Keratinocyte (primary cell): Measurements from ENCODE around the gene ACAP3. TPM values are rescaled to one million over a fixed set of nuclear protein-coding genes. Genes with fewer than 3 reads are reported as not detected.

Experiments used
- DNase-seq: peaks from one replicate; pipeline ENCODE4 v3.0.0-alpha.2; 2011; ENCODE audit warnings: low read depth, missing footprints, low spot score
- FAIRE-seq: peaks from 2 replicates; lab custom pipeline; 2011; peaks lifted over from hg19 to GRCh38; lab: Jason Lieb, UNC
- H2AFZ ChIP-seq: 2 replicates; pipeline ENCODE4 v1.6.0; 2012; ENCODE audit warnings: low read length, control low read depth, inconsistent platforms; ENCODE audit not compliant: control insufficient read depth
- H3K27ac ChIP-seq: 2 replicates; pipeline ENCODE4 v1.5.1; 2011; ENCODE audit warnings: low read length; ENCODE audit not compliant: control insufficient read depth, insufficient read depth
- H3K27me3 ChIP-seq: 3 replicates; pipeline ENCODE4 v1.6.0; 2011; ENCODE audit warnings: low read length; ENCODE audit not compliant: control insufficient read depth, insufficient read depth; ENCODE audit errors: extremely low read depth
- H3K36me3 ChIP-seq, 2 experiments: 2 replicates in 1 of 2; 3 replicates in 1 of 2; pipeline ENCODE4 v1.5.1; 2011; ENCODE audit warnings: low read length in 2 of 2, mild to moderate bottlenecking in 1 of 2; ENCODE audit not compliant: control insufficient read depth in 2 of 2, insufficient read depth in 2 of 2; ENCODE audit errors: extremely low read depth in 1 of 2
- H3K4me1 ChIP-seq: 3 replicates; pipeline ENCODE4 v1.5.1; 2011; ENCODE audit warnings: low read length; ENCODE audit not compliant: control insufficient read depth, insufficient read depth; ENCODE audit errors: extremely low read depth
- H3K4me2 ChIP-seq: 3 replicates; pipeline ENCODE4 v1.6.0; 2011; ENCODE audit warnings: low read depth, low read length; ENCODE audit not compliant: control insufficient read depth, insufficient read depth; ENCODE audit errors: extremely low read depth
- H3K4me3 ChIP-seq, 3 experiments: fragments of 200-600 bp in 1 of 3; sonication (generic) in 1 of 3; 2 replicates in 2 of 3; 3 replicates in 1 of 3; pipeline ENCODE4 v1.5.1; 2011 to 2016; ENCODE audit warnings: low read length in 3 of 3, mild to moderate bottlenecking in 3 of 3, control low read depth in 2 of 3, inconsistent platforms in 1 of 3, low read depth in 1 of 3, mixed read lengths in 1 of 3, mixed run types in 1 of 3, moderate library complexity in 1 of 3; ENCODE audit not compliant: control insufficient read depth in 2 of 3, insufficient read depth in 2 of 3; ENCODE audit errors: extremely low read depth in 1 of 3
- H3K79me2 ChIP-seq: 2 replicates; pipeline ENCODE4 v1.6.0; 2012; ENCODE audit warnings: low read length; ENCODE audit not compliant: control insufficient read depth, insufficient read depth
- H3K9ac ChIP-seq: 3 replicates; pipeline ENCODE4 v1.6.0; 2011; ENCODE audit warnings: low read length; ENCODE audit not compliant: control insufficient read depth, insufficient read depth; ENCODE audit errors: extremely low read depth
- H3K9me1 ChIP-seq: 3 replicates; pipeline ENCODE4 v1.6.0; 2011; ENCODE audit warnings: low read length; ENCODE audit not compliant: control insufficient read depth, insufficient read depth; ENCODE audit errors: extremely low read depth
- H3K9me3 ChIP-seq: 2 replicates; pipeline ENCODE4 v1.5.1; 2012; ENCODE audit warnings: low read depth, low read length; ENCODE audit not compliant: control insufficient read depth
- H4K20me1 ChIP-seq: 3 replicates; pipeline ENCODE4 v1.6.0; 2011; ENCODE audit warnings: low read length; ENCODE audit not compliant: control insufficient read depth, insufficient read depth; ENCODE audit errors: extremely low read depth
- EZH2 ChIP-seq: IDR thresholded peaks from one replicate; pipeline ENCODE4 v1.6.1; 2012; ENCODE audit warnings: inconsistent platforms, mild to moderate bottlenecking, low read length, moderate library complexity
- dilution Hi-C: fragments of 300-500 bp; cut with MboI; formaldehyde crosslinking; loops from one replicate; pipeline ENCODE4 v1.7.0; 2020; ENCODE audit warnings: low sequenced_read_pairs; ENCODE audit not compliant: extremely low pct_ligation_motif_present
- polyA plus RNA-seq, 5 experiments: library from polyadenylated mRNA; depleted of rRNA in 3 of 5; stranded (reverse) in 3 of 5; stranded (forward) in 1 of 5; unstranded in 1 of 5; fragments of >200 nt; gene quantifications; 1 replicate in 1 of 5; 2 replicates in 3 of 5; 3 replicates in 1 of 5; pipeline versions ENCODE4 v1.2.1 to v1.2.3, GENCODE V29; 2011 to 2012; ENCODE audit warnings: missing spikeins in 2 of 5, low read depth in 1 of 5, low replicate concordance in 1 of 5
- TF ChIP-seq, protein P1 (sequence below), 3 experiments: IDR thresholded peaks in 1 of 3; conservative IDR thresholded peaks in 1 of 3; optimal IDR thresholded peaks in 1 of 3; 2 replicates in 2 of 3; 3 replicates in 1 of 3; pipeline versions ENCODE3 to v1.5.1; 2011; ENCODE audit warnings: low read length in 3 of 3, mild to moderate bottlenecking in 3 of 3, moderate library complexity in 2 of 3, control low read depth in 1 of 3, inconsistent platforms in 1 of 3; ENCODE audit not compliant: insufficient read depth in 2 of 3; ENCODE audit errors: extremely low read depth in 1 of 3

ACAP3 gene
- polyA plus RNA-seq, 1 donor (not counting 4 experiments of a cell fraction or from before 2014, with no cell fraction given) = 17.4 TPM

DNA sequence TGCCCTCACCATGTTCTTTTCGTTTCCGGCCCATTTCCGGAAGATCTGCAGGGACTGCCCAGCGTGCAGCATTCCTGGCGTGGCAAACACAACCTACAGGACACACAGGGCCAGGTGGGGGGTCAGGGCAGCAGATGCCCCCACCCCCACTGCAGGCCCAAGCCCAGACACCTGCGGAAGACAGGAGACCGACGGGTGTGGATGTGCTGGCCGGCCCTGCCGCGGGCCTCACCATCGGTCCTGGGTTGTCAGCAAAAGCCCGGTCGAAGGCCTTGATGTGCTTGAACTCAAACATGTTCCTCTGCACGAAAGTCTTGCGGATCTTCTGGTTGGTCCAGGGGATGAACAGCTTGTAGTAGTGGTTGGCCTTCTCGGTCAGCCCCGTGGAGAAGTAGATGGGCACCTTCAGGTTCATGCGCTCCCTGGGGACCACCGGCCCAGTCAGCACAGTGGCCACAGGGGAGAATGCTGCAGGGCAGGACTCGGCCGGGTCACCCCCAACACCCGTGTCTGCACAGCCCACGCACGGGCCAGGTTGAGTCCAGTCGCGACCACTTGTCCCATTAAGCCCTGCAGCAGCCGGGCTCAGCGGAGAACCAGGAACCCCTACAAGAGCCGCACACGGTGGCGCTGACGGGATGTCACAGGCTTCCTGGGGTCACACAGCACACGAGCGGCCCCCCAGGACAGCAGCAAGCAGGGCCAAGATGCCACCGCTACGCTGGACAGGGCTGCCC lies 5.9 kb upstream of the ACAP3 start:
- no peaks in the 10 kb centered on the region for H3K27me3 ChIP-seq
- H3K36me3 ChIP-seq = peaks cover 34 to 40% of the 10 kb centered on the region in 2 experiments
- DNase-seq = no peak
- TF ChIP-seq, protein P1, sequence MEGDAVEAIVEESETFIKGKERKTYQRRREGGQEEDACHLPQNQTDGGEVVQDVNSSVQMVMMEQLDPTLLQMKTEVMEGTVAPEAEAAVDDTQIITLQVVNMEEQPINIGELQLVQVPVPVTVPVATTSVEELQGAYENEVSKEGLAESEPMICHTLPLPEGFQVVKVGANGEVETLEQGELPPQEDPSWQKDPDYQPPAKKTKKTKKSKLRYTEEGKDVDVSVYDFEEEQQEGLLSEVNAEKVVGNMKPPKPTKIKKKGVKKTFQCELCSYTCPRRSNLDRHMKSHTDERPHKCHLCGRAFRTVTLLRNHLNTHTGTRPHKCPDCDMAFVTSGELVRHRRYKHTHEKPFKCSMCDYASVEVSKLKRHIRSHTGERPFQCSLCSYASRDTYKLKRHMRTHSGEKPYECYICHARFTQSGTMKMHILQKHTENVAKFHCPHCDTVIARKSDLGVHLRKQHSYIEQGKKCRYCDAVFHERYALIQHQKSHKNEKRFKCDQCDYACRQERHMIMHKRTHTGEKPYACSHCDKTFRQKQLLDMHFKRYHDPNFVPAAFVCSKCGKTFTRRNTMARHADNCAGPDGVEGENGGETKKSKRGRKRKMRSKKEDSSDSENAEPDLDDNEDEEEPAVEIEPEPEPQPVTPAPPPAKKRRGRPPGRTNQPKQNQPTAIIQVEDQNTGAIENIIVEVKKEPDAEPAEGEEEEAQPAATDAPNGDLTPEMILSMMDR (optimal IDR thresholded peaks at IDR 0.05 in 1 of 3, IDR thresholded peaks at IDR 0.05 in 1 of 3, conservative IDR thresholded peaks at IDR 0.05 in 1 of 3; ENCODE audit: extremely low read depth in 1 of 3, insufficient read depth in 2 of 3, low read length in 3 of 3) = no peak
- no peak for TF ChIP-seq EZH2
- peaks cover 28% of the 10 kb centered on the region for H3K79me2 ChIP-seq
- H3K9me3 ChIP-seq = no peaks in the 10 kb centered on the region
- peaks cover 10% of the 10 kb centered on the region for H4K20me1 ChIP-seq
- H3K9me1 ChIP-seq = no peaks in the 10 kb centered on the region
- H2AFZ ChIP-seq = no peak overlapping the region
- no peak overlapping the region for H3K9ac ChIP-seq
- peaks cover 27% of the 10 kb centered on the region for H3K4me1 ChIP-seq
- no peak for FAIRE-seq
- no peak overlapping the region for H3K4me2 ChIP-seq
- dilution Hi-C loops = no loop called here
- H3K4me3 ChIP-seq = no peak overlapping the region
- H3K27ac ChIP-seq = no peak overlapping the region

DNA sequence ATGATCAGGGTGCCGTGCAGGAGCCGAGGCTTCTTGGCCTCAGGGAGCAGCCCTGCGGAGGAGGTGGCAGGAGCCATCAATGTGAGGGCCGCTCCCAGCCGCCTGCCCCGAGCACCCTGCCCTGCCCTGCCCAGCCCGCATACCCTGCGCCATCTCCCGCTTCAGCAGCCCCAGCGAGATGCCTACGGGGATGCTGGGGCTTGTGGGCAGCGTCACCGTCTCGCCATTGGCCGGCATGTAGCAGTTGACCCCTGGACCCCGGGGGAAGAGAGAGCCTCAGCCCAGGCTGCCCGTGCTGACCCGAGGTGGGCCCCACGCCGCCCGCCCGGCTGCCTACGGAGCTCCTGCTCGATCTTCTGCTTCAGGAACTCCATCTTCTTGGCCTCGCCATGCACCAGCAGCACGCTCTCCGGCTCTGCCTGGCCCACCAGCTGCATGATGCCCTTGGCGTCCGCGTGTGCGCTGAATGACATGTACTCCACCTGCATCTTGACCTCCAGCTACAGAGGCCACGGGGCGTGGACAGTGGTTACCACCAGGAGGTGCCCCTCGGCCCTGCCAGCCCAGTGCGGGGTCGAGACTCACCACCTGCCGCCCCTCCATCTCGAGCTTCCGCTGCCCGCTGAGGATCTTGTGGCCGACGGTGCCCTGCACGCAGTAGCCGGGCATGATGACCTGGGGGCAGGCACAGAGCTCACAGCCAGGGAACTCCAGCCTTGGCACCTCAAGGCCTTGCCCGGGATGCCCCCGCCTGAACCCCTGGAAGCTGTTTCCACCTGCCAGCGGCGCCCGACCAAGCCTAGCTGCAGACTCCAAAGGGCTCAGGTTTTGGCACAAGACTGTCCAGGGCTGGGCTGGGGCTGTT lies 5.0 kb upstream of the ACAP3 start:
- Histone ChIP-seq H3K79me2 (peaks cover 27% of the 10 kb centered on the region), H4K20me1 (peaks cover 8% of the 10 kb centered on the region), H2AFZ (no peak overlapping the region), H3K27me3 (no peaks in the 10 kb centered on the region), H3K9me1 (no peaks in the 10 kb centered on the region), H3K27ac (no peak overlapping the region), H3K4me2 (no peak overlapping the region), H3K36me3 (peaks cover 33 to 39% of the 10 kb centered on the region in 2 experiments), H3K4me1 (peaks cover 18% of the 10 kb centered on the region), H3K9ac (no peak overlapping the region), H3K4me3 (no peak overlapping the region), H3K9me3 (no peaks in the 10 kb centered on the region)
- FAIRE-seq = no peak
- TF ChIP-seq EZH2 = no peak
- TF ChIP-seq, protein P1 (optimal IDR thresholded peaks at IDR 0.05 in 1 of 3, IDR thresholded peaks at IDR 0.05 in 1 of 3, conservative IDR thresholded peaks at IDR 0.05 in 1 of 3; ENCODE audit: extremely low read depth in 1 of 3, insufficient read depth in 2 of 3, low read length in 3 of 3) = no peak
- no peak for DNase-seq
- dilution Hi-C loops = no loop called here
